GM18951 (cell line): Measurements from ENCODE around the gene SPINK6.

Source experiments
- POLR2A ChIP-seq: IDR thresholded peaks from 4 replicates; pipeline ENCODE4 v1.6.1; 2011; ENCODE audit warnings: mild to moderate bottlenecking; ENCODE audit not compliant: insufficient read length, insufficient read depth; ENCODE audit errors: extremely low read depth
- in situ Hi-C: fragments of 300-500 bp; cut with MboI; formaldehyde crosslinking; loops from one replicate; pipeline ENCODE4 v1.12.0; 2022; ENCODE audit warnings: low sequenced_read_pairs, mixed read lengths, inconsistent platforms; ENCODE audit not compliant: unreplicated experiment

SPINK6 gene, protein sequence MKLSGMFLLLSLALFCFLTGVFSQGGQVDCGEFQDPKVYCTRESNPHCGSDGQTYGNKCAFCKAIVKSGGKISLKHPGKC

DNA sequence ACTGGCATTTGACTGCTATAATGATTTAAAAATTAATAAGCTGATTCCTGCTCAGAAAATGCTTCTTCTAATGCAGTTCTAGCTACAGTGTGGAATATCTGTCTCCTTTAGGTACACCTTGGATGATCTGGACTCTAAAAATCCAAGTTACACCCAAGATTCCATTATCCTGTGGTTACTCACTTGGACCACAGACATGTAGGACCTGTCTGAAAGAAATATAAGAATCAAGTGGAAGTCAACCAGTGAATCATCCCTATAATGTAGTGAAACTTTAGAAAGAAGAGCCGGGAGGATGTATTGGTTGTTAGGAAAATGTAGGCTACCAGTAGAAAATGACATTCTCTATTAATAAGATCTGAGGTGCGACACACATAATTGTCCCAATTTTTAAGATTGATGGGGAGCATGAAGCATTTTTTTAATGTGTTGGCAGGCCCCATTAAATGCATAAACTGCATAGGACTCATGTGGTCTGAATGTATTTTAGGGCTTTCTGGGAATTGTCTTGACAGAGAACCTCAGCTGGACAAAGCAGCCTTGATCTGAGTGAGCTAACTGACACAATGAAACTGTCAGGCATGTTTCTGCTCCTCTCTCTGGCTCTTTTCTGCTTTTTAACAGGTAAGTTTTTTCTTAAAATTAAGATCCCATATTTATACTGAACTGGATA is at the start of gene SPINK6:
TSS of gene SPINK6 (plus strand) at position 512 of the 673 bp plus-strand sequence. CDS start at position 567, 55 bp downstream.
- TF ChIP-seq POLR2A: no peak
- in situ Hi-C loops: no loop called here

DNA sequence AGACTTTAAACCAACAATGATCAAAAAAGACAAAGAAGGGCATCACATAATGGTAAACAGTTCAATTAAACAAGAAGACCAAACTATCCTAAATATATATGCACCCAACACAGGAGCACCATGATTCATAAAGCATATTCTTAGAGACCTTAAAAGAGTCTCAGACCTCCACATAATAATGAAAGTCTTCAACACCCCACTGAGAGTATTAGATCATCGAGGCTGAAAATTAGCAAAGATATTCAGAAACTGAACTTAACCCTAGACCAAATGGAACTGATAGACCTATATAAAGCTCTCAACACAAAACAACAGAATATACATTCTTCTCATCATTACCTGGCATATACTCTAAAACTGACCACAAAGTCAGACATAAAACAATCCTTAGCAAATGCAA is 46.2 kb upstream of the SPINK6 start:
- in situ Hi-C loops: no loop called here
- no peak for TF ChIP-seq POLR2A

GRCh38 chr5:148162038-148162437 is 40.8 kb upstream of the SPINK6 start:
- in situ Hi-C loops: no loop called here
- TF ChIP-seq POLR2A: no peak

DNA sequence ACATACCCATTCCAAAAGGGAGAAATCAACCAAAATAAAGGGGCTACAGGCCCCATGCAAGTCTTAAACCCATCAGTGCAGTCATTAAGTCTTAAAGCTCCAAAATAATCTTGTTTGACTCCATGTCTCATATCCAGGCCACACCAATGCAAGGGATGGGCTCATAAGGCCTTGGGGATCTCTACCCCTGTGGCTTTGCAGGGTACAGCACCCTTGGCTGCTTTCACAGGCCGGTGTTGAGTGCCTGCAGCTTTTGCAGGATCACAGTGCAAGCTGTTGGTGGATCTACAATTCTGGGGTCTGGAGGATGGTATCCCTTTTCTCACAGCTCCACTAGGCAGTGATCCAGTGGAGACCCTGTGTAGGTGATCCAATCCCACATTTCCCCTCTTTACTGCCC is 39.5 kb upstream of the SPINK6 start:
- no peak for TF ChIP-seq POLR2A
- in situ Hi-C loops: no loop called here

DNA sequence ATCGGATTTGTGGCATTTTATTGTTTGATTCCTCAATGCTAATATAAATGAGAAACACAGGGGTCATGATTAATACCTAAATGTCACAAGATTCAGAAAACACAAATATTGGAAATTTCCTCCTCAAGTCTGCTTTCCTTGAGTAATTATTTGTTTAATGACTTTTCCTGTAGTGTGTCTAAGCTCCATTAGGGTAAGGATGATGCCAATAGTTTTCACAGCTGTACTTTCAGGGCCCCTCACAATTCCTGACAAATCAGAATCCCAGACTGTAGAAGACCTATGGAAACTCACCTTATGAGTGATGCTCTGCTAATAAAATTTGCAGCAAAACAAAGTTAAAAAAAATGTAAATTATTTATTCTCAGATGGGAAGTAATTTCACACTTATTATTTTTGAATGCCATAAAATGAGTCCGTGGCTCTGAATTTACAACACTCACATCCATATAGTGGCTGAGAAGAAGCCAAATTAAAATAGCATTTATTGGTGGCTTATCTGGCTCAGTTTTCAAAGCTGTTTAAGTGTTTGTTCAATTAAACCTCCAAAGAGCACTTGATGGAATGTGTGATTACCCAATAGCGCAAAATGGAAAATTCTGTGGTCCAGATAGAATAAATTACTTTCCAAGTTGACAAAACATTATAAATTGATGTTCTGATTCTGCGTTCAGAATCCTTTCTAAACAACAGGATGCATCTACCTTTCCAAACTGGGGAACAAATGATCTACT is 36.1 kb upstream of the SPINK6 start:
- TF ChIP-seq POLR2A: no peak
- in situ Hi-C loops: no loop called here

DNA sequence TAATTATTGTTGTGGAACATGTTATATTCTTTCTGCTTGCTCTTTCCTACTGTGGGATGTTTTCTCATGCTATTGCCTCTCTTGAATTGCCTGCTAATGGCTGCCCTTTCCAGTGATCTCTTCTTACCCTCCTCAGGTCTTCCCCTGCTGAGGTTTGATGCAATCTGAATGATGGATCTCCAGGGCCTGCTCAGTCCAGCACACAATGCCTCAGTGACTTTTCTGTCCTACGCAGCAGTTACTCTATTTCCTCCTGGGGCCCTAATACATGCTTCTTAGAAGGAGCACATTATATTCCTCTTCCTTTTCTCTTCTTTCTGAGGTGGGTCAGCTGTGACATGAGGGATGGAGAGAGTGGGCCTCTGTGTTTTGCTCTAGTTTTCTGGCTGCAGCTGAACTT is 34.6 kb upstream of the SPINK6 start, which contains the start of gene SPINK14:
TSS of gene SPINK14 (plus strand) at position 301 of the 400 bp plus-strand sequence. CDS start 1,187 bp downstream, outside the sequence.
- TF ChIP-seq POLR2A: no peak
- in situ Hi-C loops: no loop called here

- in situ Hi-C loops: no loop called here
Measured at GRCh38 chr5:148172377-148172776, 30.5 kb upstream of the SPINK6 start.

DNA sequence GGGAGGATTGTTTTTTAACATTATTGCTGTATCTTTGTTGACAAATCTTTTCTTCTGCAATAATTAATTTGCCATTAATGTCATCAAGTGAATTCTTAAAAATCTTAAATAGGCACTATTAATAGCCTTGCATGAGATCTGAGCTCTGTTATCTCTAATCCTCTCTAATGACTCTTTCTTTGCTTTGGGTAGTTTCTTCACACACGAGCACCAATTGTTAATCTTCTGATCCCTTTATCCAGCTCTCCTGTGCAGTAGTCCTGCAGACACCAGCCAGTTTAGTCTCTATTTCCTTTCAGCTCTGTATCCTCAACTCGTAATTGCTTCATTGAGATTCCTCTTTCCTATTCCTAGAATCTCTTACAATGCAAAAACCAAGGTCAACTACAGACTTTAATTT is 26.4 kb upstream of the SPINK6 start:
- in situ Hi-C loops: loop anchor here (25.0 kb wide), 2 partner anchors 286 to 536 kb away; no protein-coding TSS in a partner anchor
- no peak for TF ChIP-seq POLR2A

More at GRCh38 chr5:148172377-148172776, 30.5 kb upstream of the SPINK6 start:
- TF ChIP-seq POLR2A: no peak

GRCh38 chr5:148177207-148177606 is 25.6 kb upstream of the SPINK6 start:
- in situ Hi-C loops: loop anchor here (25.0 kb wide), 2 partner anchors 285 to 535 kb away; no protein-coding TSS in a partner anchor
- TF ChIP-seq POLR2A: no peak

GRCh38 chr5:148179234-148179824 is 23.5 kb upstream of the SPINK6 start:
- in situ Hi-C loops: loop anchor here (25.0 kb wide), 2 partner anchors 283 to 533 kb away; no protein-coding TSS in a partner anchor
- TF ChIP-seq POLR2A: no peak

DNA sequence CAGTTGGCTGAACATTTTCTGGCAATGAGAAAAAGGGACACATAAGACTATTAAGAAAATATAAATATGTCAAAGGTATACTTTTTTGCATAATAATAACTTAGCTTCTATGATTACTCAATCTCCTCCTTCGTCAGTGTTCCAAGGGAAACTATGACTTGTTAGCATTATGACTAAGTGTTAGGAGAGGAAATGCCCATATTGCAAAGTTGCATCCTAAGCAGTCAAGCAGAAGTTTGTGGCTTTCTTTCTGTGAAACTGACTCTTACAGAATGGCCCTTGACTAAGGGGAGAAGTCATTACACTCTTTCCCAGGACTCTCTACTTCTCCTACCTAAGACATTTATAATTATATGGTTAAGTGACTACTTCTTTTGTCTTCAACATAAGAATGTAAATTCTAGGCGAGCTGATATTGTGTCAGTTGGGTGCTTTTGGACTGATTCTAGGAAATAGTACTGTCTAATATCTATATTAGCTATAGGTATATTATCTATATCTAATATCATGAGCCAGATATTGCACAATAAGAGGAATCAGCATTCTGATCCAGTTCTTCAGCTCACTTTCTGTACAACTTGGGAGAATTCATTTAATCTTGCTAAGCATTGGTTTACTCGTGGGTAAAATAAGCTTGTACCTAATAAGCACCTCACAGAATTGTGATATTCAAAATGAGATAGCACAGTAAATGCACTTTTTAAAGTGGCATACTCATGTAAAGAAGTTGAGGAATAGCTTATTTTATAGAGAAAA is 16.4 kb upstream of the SPINK6 start:
- TF ChIP-seq POLR2A: no peak

DNA sequence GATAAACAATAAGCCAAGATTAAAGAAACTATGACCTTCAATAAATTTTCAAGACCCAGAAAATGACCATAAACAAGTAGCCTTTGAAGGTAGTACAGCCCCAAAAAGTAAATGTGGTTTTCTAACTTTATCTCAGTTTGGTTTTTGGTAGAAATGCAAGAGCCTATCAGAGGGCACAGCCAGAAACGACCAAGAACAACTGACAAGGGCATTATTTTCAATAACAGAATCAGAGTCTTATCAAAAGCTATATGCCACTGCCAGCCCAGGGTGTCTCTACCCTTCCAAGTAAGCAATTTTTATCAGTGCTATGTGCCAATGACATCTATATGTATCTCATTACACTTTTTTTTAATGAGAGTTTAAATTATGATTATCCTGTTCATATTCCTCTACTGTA is 11.8 kb upstream of the SPINK6 start:
- in situ Hi-C loops: loop anchor here (25.0 kb wide), 2 partner anchors 271 to 521 kb away; no protein-coding TSS in a partner anchor
- TF ChIP-seq POLR2A: no peak

More for the DNA sequence above, 16.4 kb upstream of the SPINK6 start:
- in situ Hi-C loops: loop anchor here (25.0 kb wide), 2 partner anchors 276 to 526 kb away; no protein-coding TSS in a partner anchor
